HepG2 (cell line): ENCODE results near the gene TK1. TPM values are rescaled to one million over a fixed set of nuclear protein-coding genes. Genes with fewer than 3 reads are reported as not detected.
A peak's percentile ranks its signal among the peaks of the same experiment; 100 is the strongest.

Experiments used
- BORCS8-MEF2B ChIP-seq: sonication (generic); formaldehyde crosslinking; IDR thresholded peaks from 2 replicates; pipeline ENCODE4 v1.8.0; 2022; ENCODE audit warnings: mild to moderate bottlenecking, missing genetic modification reagents
- CSRNP1 ChIP-seq: sonication (generic); formaldehyde crosslinking; IDR thresholded peaks from 2 replicates; pipeline ENCODE4 v1.8.1; 2023; ENCODE audit warnings: mild to moderate bottlenecking, missing genetic modification reagents
- EHMT2 ChIP-seq: fragments of 200-600 bp; sonication (generic); IDR thresholded peaks from 2 replicates; pipeline ENCODE4 v1.7.0; 2017; ENCODE audit warnings: antibody characterized with exemption, low read depth, low read length, borderline replicate concordance
- ELF1 ChIP-seq: sonication (generic); formaldehyde crosslinking; IDR thresholded peaks from 2 replicates; pipeline ENCODE4 v1.4.0; 2020; ENCODE audit warnings: missing genetic modification reagents
- HHEX ChIP-seq: IDR thresholded peaks from 2 replicates; pipeline ENCODE4 v1.6.1; 2016; ENCODE audit warnings: control low read depth
- HMGXB3 ChIP-seq: sonication (generic); formaldehyde crosslinking; IDR thresholded peaks from 2 replicates; pipeline ENCODE4 v1.4.0; 2020; ENCODE audit warnings: missing genetic modification reagents, borderline replicate concordance
- HOXA9 ChIP-seq: sonication (generic); formaldehyde crosslinking; IDR thresholded peaks from 2 replicates; pipeline ENCODE4 v1.8.1; 2022; ENCODE audit warnings: missing genetic modification reagents, mild to moderate bottlenecking, moderate library complexity, borderline replicate concordance
- KLF9 ChIP-seq: IDR thresholded peaks from 2 replicates; pipeline ENCODE4 v1.6.1; 2016; ENCODE audit warnings: low read depth
- NFKBIZ ChIP-seq: IDR thresholded peaks from 2 replicates; pipeline ENCODE4 v1.6.1; 2018; ENCODE audit warnings: missing genetic modification reagents, missing compliant biosample characterization
- NFYC ChIP-seq: IDR thresholded peaks from 2 replicates; pipeline ENCODE4 v1.6.1; 2016; ENCODE audit warnings: missing genetic modification reagents, missing compliant biosample characterization
- SIN3A ChIP-seq: IDR thresholded peaks from 2 replicates; pipeline ENCODE4 v1.6.1; 2011; ENCODE audit warnings: low read depth, mild to moderate bottlenecking, control low read depth, low read length, borderline replicate concordance
- SRSF9 ChIP-seq: fragments of 200-400 bp; formaldehyde crosslinking; IDR thresholded peaks from 2 replicates; pipeline ENCODE4 v1.6.1; 2018; ENCODE audit warnings: borderline replicate concordance, mild to moderate bottlenecking, low read depth, low read length; ENCODE audit not compliant: insufficient read depth, poor library complexity, severe bottlenecking
- TARDBP ChIP-seq: sonication (generic); formaldehyde crosslinking; IDR thresholded peaks from 2 replicates; pipeline ENCODE4 v1.8.0; 2022; ENCODE audit warnings: mild to moderate bottlenecking, missing genetic modification reagents
- ZFAT ChIP-seq: sonication (generic); formaldehyde crosslinking; conservative IDR thresholded peaks from 2 replicates; pipeline ENCODE4 v1.8.1; 2023; ENCODE audit warnings: missing genetic modification reagents, inconsistent platforms
- ZFP90 ChIP-seq: sonication (generic); formaldehyde crosslinking; IDR thresholded peaks from 2 replicates; pipeline ENCODE4 v1.8.0; 2022; ENCODE audit warnings: missing genetic modification reagents, mild to moderate bottlenecking, inconsistent platforms, borderline replicate concordance
- ZNF280D ChIP-seq: sonication (generic); formaldehyde crosslinking; IDR thresholded peaks from 2 replicates; pipeline ENCODE4 v1.5.1; 2020; ENCODE audit warnings: mild to moderate bottlenecking, missing genetic modification reagents
- ZNF383 ChIP-seq: sonication (generic); formaldehyde crosslinking; IDR thresholded peaks from 2 replicates; pipeline ENCODE4 v1.4.0; 2020; ENCODE audit warnings: missing genetic modification reagents, mild to moderate bottlenecking, borderline replicate concordance
- ZNF512 ChIP-seq: sonication (generic); formaldehyde crosslinking; IDR thresholded peaks from 2 replicates; pipeline ENCODE4 v1.4.0; 2020; ENCODE audit warnings: mild to moderate bottlenecking, missing genetic modification reagents
- ZNF629 ChIP-seq: sonication (generic); formaldehyde crosslinking; conservative IDR thresholded peaks from 2 replicates; pipeline ENCODE4 v1.5.0; 2020; ENCODE audit warnings: missing genetic modification reagents
- polyA plus RNA-seq, 8 experiments: library from polyadenylated mRNA; depleted of rRNA in 3 of 8; stranded (reverse) in 7 of 8; unstranded in 1 of 8; fragments of >200 nt; fragmentation: Illumina TruSeq in 4 of 8; extraction: Trizol in 4 of 8; gene quantifications; 2 replicates each; pipeline versions ENCODE4 v1.2.1 to v1.2.3, GENCODE V29; 2011 to 2016; ENCODE audit warnings: low read depth in 4 of 8, missing spikeins in 1 of 8, mixed read lengths in 1 of 8; ENCODE audit not compliant: insufficient read depth in 1 of 8
- total RNA-seq, 5 experiments: library from RNA; depleted of rRNA; stranded (reverse); fragments of >200 nt; fragmentation: Illumina TruSeq; extraction: Trizol; gene quantifications; 2 replicates each; pipeline ENCODE4 v1.2.3, GENCODE V29; 2016; ENCODE audit warnings: low read depth in 1 of 5

Gene TK1
- total and polyA plus RNA-seq, 2 of the 13 experiments (the other 11 are each of a cell fraction or from before 2014, with no cell fraction given): 45.0 to 96.0 TPM

GRCh38 chr17:78129351-78130089 lies 57.3 kb downstream of the TK1 start (continued):
- TF ChIP-seq HMGXB3 (no peak), ZNF383 (CRISPR knock-in tag) (no peak), ZFAT (CRISPR knock-in tag) (no peak), EHMT2 (no peak), TARDBP (CRISPR knock-in tag) (no peak), ZNF629 (CRISPR knock-in tag) (peak; percentile 99), ZNF512 (CRISPR knock-in tag) (no peak), ZFP90 (CRISPR knock-in tag) (no peak), KLF9 (CRISPR knock-in tag) (no peak), CSRNP1 (no peak), HHEX (CRISPR knock-in tag) (no peak), ELF1 (CRISPR knock-in tag) (no peak), HOXA9 (CRISPR knock-in tag) (no peak), NFKBIZ (CRISPR knock-in tag) (no peak), SIN3A (no peak), SRSF9 (no peak), NFYC (CRISPR knock-in tag) (no peak), ZNF280D (CRISPR knock-in tag) (no peak), BORCS8-MEF2B (CRISPR knock-in tag) (no peak)
